GM19025 (cell line): ENCODE results near the gene ABCB7.
A peak's percentile ranks its signal among the peaks of the same experiment; 100 is the strongest.
"Not testable (repeated sequence)": the region's sequence is repeated elsewhere in the genome, so short reads cannot be mapped to it uniquely, and the experiment has no call there.

Experiments used
- ATAC-seq: cut with Tn5 transposase; IDR thresholded peaks from one replicate; pipeline ENCODE4 v1.9.1; 2021; ENCODE audit warnings: mild to moderate bottlenecking, low read depth, moderate library complexity; ENCODE audit not compliant: unreplicated experiment

The ABCB7 gene

GRCh38 chrX:75155827-75156525 lies at the start of gene ABCB7:
Gene ABCB7, minus strand, starts transcription at chrX:75156283. Its CDS starts 11 bp downstream, at chrX:75156272.
- peak; percentile 80 for ATAC-seq

GRCh38 chrX:75188415-75189206 lies 32.5 kb upstream of the ABCB7 start:
- not testable (repeated sequence) for ATAC-seq

- ATAC-seq, result no peak
These were observed 25.6 kb upstream of the ABCB7 start for GRCh38 chrX:75181721-75182120.

GRCh38 chrX:75179536-75180293 lies 23.6 kb upstream of the ABCB7 start:
- not testable (repeated sequence) for ATAC-seq

GRCh38 chrX:75172257-75172890 lies 16.3 kb upstream of the ABCB7 start:
- not testable (repeated sequence) for ATAC-seq

- ATAC-seq, result no peak
These were observed 2.0 kb upstream of the ABCB7 start for GRCh38 chrX:75158054-75158453.

- ATAC-seq, result no peak
These were observed 455 bp upstream of the ABCB7 start for GRCh38 chrX:75156531-75156945.

- ATAC-seq, result peak; percentile 25
These were observed 646 bp downstream of the ABCB7 start for GRCh38 chrX:75155447-75155826.

- ATAC-seq, result no peak
These were observed 1.2 kb downstream of the ABCB7 start for GRCh38 chrX:75154871-75155270.

- ATAC-seq, result no peak
These were observed 4.1 kb downstream of the ABCB7 start for GRCh38 chrX:75151827-75152592.

- no peak for ATAC-seq
These were observed 6.4 kb downstream of the ABCB7 start for GRCh38 chrX:75149654-75150053.

GRCh38 chrX:75132672-75133071 lies 23.4 kb downstream of the ABCB7 start:
- no peak for ATAC-seq

- no peak for ATAC-seq
These were observed 24.0 kb downstream of the ABCB7 start for GRCh38 chrX:75131973-75132627.

GRCh38 chrX:75129069-75129468 lies 27.0 kb downstream of the ABCB7 start:
- not testable (repeated sequence) for ATAC-seq

GRCh38 chrX:75118296-75118695 lies 37.8 kb downstream of the ABCB7 start:
- ATAC-seq, result no peak

- ATAC-seq, result no peak
These were observed 40.2 kb downstream of the ABCB7 start for GRCh38 chrX:75115707-75116413.

- no peak for ATAC-seq
These were observed 41.4 kb downstream of the ABCB7 start for GRCh38 chrX:75114638-75115037.

GRCh38 chrX:75113664-75114063 lies 42.4 kb downstream of the ABCB7 start:
- ATAC-seq, result no peak
